Gastroesophageal sphincter (tissue), 3 donors: ENCODE measurements around the gene EML4.

Source experiments
- CTCF ChIP-seq, 4 experiments: fragments of 200-600 bp in 2 of 4; fragments of 450-650 bp in 2 of 4; sonication (generic) in 1 of 4; IDR thresholded peaks; one replicate each; pipeline ENCODE4 v1.5.1; 2017 to 2019; ENCODE audit warnings: antibody characterized with exemption in 4 of 4, mild to moderate bottlenecking in 2 of 4, moderate library complexity in 2 of 4
- EP300 ChIP-seq: sonication (generic); formaldehyde crosslinking; IDR thresholded peaks from one replicate; pipeline ENCODE4 v1.6.1; 2017; ENCODE audit warnings: antibody characterized with exemption, mild to moderate bottlenecking
- POLR2A ChIP-seq, 2 donors: fragments of 450-650 bp; IDR thresholded peaks; one replicate each; pipeline ENCODE4 v1.6.1; 2017; ENCODE audit warnings: antibody characterized with exemption in 2 of 2, mild to moderate bottlenecking in 2 of 2, moderate library complexity in 1 of 2

DNA sequence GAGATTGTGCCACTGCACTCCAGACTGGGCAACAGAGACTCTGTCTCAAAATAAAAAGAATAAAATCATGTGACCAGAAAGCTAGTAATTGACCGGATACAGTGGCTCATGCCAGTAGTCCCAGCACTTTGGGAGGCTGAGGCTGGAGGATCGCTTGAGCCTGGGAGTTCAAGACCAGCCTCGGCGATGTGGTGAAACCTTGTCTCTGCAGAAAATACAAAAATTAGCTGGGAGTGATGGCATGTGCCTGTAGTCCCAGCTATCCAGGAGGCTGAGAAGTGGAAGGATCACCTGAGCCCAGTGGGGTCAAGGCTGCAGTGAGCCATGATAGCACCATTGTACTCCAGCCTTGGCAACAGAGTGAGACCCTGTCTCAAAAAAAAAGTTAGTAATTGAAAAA lies 155.1 kb downstream of the EML4 start:
- TF ChIP-seq CTCF (IDR thresholded peaks at IDR 0.05) (no peak), EP300 (no peak), POLR2A (IDR thresholded peaks at IDR 0.05) (no peak)
